ENCODE results near the gene PIGH.
"Not testable (repeated sequence)": the region's sequence is repeated elsewhere in the genome, so short reads cannot be mapped to it uniquely, and the experiment has no call there.

The PIGH gene

DNA sequence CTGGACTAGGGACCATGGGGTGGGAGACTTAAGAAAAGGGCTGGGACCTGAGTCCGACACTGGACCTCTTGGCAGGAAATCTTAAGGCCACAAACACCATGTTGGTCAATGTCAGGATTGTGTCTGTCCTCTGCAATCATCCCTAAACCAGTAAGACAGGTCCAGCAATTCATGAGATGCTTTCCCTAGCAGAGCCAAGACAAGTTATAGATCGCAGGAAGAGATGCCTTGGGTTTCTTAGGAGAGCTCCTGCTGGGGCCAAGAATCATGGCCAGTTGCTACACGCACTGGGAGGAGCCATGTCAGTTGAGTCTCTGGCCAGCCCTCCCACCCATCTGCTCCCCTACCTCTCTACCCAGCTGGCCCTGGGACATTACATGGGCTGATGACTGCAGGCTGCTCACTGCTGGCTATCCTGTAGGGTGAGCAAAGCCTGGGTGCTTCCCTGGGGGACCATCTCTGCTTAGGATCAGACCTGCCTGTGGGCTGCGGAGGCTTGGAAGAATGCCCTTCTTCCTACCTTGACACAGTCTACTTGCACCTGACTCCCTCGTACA lies 52.8 kb downstream of the PIGH start:
- DNase-seq: no peak

DNA sequence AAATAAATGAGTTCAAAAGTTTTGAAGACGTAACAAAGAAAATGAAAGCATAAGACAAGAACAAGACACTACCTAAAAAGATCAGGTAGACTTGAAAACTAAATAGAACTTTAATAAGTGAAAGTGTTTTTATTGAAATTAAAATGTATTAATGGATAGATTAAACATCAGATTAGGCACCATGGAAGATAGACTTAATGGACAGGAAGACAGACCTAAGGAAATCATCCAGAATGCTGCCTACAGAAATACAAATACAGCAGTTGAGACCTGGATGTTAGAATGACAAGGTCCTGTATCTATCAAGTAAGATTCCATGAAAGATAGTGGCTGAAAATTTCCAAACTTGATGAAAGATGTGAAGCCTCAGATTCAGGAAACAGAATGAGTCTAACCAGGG lies 55.5 kb downstream of the PIGH start:
- DNase-seq: no peak

DNA sequence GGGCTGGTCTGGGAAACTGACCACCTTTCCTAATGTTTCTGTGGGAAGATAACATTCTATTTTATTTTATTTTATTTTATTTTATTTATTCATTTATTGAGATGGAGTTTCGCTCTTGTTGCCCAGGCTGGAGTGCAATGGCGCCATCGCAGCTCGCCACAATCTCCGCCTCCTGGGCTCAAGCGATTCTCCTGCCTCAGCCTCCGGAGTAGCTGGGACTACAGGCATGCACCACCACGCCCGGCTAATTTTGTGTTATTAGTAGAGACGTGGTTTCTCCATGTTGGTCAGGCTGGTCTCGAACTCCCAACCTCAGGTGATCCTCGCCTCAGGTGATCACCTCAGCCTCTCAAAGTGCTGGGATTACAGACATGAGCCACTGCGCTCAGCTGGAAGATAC lies 57.4 kb downstream of the PIGH start:
- not testable (repeated sequence) for DNase-seq

DNA sequence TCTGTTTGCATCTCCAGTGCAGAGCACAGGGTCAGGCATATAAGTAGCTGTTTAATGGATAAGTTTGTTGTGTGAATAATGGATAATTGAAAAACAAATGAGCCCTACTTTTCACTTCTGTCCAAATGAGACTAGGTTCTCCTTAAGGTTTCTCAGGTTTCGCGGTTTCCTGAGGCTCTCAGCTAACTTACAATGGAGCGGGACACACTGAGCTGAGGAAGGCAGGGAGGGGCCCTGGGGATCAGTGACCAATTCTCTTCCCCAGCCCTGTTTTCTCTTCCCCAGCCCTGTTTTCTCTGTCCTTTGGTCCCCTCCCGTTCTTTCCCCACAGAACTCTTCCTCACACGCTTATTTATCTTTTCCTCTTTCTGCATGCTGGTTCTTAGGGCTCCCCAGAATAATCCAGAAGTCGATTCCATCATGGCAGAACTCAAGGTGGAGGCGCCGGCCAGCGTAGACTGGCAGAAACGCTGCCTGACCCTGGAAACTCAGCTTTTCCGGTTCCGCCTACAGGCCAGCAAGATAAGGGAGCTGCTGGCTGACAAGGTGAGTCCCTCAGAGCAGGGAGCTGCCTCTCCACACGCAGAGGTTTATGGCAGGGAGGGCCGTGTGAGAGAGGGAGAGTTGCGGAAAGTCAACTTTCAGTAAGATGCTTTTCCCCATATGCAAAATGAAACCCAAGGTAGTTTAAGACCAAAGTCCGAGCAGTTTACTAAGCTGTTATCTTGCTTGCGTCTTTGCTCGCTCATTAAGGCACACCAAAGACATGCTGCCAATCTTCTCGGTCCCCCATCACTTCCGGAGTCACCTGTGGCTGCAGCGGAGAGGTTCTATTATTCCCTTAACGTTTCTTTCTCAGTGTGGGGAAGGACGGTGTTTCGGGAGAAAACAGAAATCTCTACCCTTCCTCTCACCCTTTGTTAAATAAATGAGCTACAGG lies 58.4 kb downstream of the PIGH start:
- no peak for DNase-seq
